Neuronal stem cell (in vitro differentiated cells): ENCODE results near the gene NUDT3.

ENCODE experiments used
- DNase-seq: peaks from one replicate; pipeline ENCODE4 v3.0.0-alpha.2; 2013; ENCODE audit warnings: low spot score
- H2AFZ ChIP-seq: one replicate; pipeline ENCODE4 v1.6.1; 2013; ENCODE audit warnings: mild to moderate bottlenecking, low read length, inconsistent platforms
- H2AK5ac ChIP-seq: 2 replicates; pipeline ENCODE4 v1.6.1; 2013; ENCODE audit warnings: low read depth, mild to moderate bottlenecking, inconsistent platforms, low read length, moderate library complexity, mixed read lengths
- H2BK120ac ChIP-seq: 2 replicates; pipeline ENCODE4 v1.6.1; 2013; ENCODE audit warnings: low read depth, mild to moderate bottlenecking, inconsistent platforms, low read length, moderate library complexity, mixed read lengths
- H2BK12ac ChIP-seq: one replicate; pipeline ENCODE4 v1.6.1; 2013; ENCODE audit warnings: low read length, inconsistent platforms
- H2BK15ac ChIP-seq: 2 replicates; pipeline ENCODE4 v1.6.1; 2013; ENCODE audit warnings: mild to moderate bottlenecking, low read length, inconsistent platforms, mixed read lengths
- H2BK5ac ChIP-seq: one replicate; pipeline ENCODE4 v1.6.1; 2013; ENCODE audit warnings: inconsistent platforms, mild to moderate bottlenecking, low read length, moderate library complexity
- H3K14ac ChIP-seq: one replicate; pipeline ENCODE4 v1.6.1; 2013; ENCODE audit warnings: low read length, inconsistent platforms
- H3K18ac ChIP-seq: 2 replicates; pipeline ENCODE4 v1.6.1; 2013; ENCODE audit warnings: low read length, inconsistent platforms
- H3K23ac ChIP-seq: 2 replicates; pipeline ENCODE4 v1.6.1; 2013; ENCODE audit warnings: low read depth, mild to moderate bottlenecking, mixed read lengths, low read length, inconsistent platforms; ENCODE audit not compliant: poor library complexity
- H3K27ac ChIP-seq: replicated peaks from 3 replicates; pipeline ENCODE4 v1.5.1; 2013; ENCODE audit warnings: low read length, inconsistent platforms
- H3K27me3 ChIP-seq, 3 experiments: 2 replicates each; pipeline ENCODE4 v1.6.1; 2013; ENCODE audit warnings: low read length in 3 of 3, mild to moderate bottlenecking in 2 of 3, inconsistent platforms in 1 of 3, low read depth in 1 of 3, mixed read lengths in 1 of 3, moderate library complexity in 1 of 3; ENCODE audit not compliant: control insufficient read depth in 3 of 3, insufficient read depth in 3 of 3
- H3K36me3 ChIP-seq, 2 donors: replicated peaks in 1 of 2; 2 replicates each; pipeline ENCODE4 v1.6.1; 2013; ENCODE audit warnings: low read length in 2 of 2; ENCODE audit not compliant: control insufficient read depth in 2 of 2, insufficient read depth in 2 of 2
- H3K4ac ChIP-seq: 2 replicates; pipeline ENCODE4 v1.6.1; 2013; ENCODE audit warnings: inconsistent platforms, mild to moderate bottlenecking, low read length, moderate library complexity
- H3K4me1 ChIP-seq, 2 donors: 1 replicate in 1 of 2; 2 replicates in 1 of 2; pipeline ENCODE4 v1.6.1; 2013; ENCODE audit warnings: low read length in 2 of 2, low read depth in 1 of 2; ENCODE audit not compliant: control insufficient read depth in 2 of 2, insufficient read depth in 1 of 2
- H3K4me2 ChIP-seq: one replicate; pipeline ENCODE4 v1.6.1; 2013; ENCODE audit warnings: mild to moderate bottlenecking, low read length, inconsistent platforms; ENCODE audit not compliant: insufficient read depth, poor library complexity, severe bottlenecking
- H3K4me3 ChIP-seq, 2 donors: 2 replicates each; pipeline ENCODE4 v1.5.1; 2013; ENCODE audit warnings: low read length in 2 of 2, mild to moderate bottlenecking in 2 of 2, inconsistent platforms in 1 of 2, moderate library complexity in 1 of 2
- H3K79me1 ChIP-seq: one replicate; pipeline ENCODE4 v1.6.1; 2013; ENCODE audit warnings: low read depth, mild to moderate bottlenecking, inconsistent platforms, low read length, moderate library complexity
- H3K9ac ChIP-seq: one replicate; pipeline ENCODE4 v1.6.1; 2013; ENCODE audit warnings: mild to moderate bottlenecking, low read depth, low read length, inconsistent platforms; ENCODE audit not compliant: poor library complexity
- H3K9me3 ChIP-seq, 2 donors: replicated peaks in 1 of 2; 2 replicates each; pipeline versions ENCODE3 to v1.6.1; 2013; ENCODE audit warnings: low read length in 2 of 2, mild to moderate bottlenecking in 2 of 2, inconsistent platforms in 1 of 2, low read depth in 1 of 2, mixed read lengths in 1 of 2, moderate library complexity in 1 of 2; ENCODE audit not compliant: control insufficient read depth in 2 of 2, insufficient read depth in 1 of 2
- H4K8ac ChIP-seq: one replicate; pipeline ENCODE4 v1.6.1; 2013; ENCODE audit warnings: low read depth, mild to moderate bottlenecking, inconsistent platforms, low read length, moderate library complexity
- H4K91ac ChIP-seq: one replicate; pipeline ENCODE4 v1.6.1; 2013; ENCODE audit warnings: low read length, low read depth, mild to moderate bottlenecking, inconsistent platforms; ENCODE audit not compliant: poor library complexity
- WGBS, 2 donors: extraction: QIAGEN DNeasy Blood & Tissue Kit; methylation state at CpG; one replicate each; pipeline ENCODE4 v1.1.7; 2013; ENCODE audit warnings: missing lambda C conversion rate in 2 of 2, mixed read lengths in 1 of 2; ENCODE audit not compliant: insufficient read length in 2 of 2, insufficient replicate concordance in 1 of 2; ENCODE audit errors: extremely low coverage in 2 of 2; 5-methylcytosine and 5-hydroxymethylcytosine counted together

NUDT3 gene

DNA sequence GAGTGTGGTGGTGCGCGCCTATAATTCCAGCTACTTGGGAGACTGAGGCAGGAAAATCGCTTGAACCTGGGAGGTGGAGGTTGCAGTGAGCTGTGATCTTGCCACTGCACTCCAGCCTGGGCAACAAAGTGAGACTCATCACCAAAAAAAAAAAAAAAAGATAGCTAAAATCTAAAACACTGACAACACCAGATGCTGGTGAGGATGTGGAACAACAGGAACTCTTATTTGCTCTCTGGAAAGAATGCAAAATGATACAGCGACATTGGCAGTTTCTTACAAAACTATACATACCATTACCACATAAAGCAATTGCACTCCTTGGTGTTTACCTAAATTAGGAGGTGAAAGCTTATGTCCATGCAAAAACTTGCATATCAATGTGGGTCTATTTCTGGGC is 80.2 kb downstream of the NUDT3 start:
- H3K23ac ChIP-seq: no peak overlapping the region
- H3K4me3 ChIP-seq: no peak overlapping the region
- H3K9me3 ChIP-seq: no peaks in the 10 kb centered on the region
- H3K4me2 ChIP-seq: no peak overlapping the region
- no peak overlapping the region for H2AK5ac ChIP-seq
- DNase-seq: no peak
- H2BK12ac ChIP-seq: no peak overlapping the region
- H3K18ac ChIP-seq: no peak overlapping the region
- H3K4me1 ChIP-seq: no peaks in the 10 kb centered on the region
- no peak overlapping the region for H2AFZ ChIP-seq
- H2BK5ac ChIP-seq: no peak overlapping the region
- H3K36me3 ChIP-seq: peaks cover 0 to 8% of the 10 kb centered on the region in 2 donors
- no peak overlapping the region for H3K4ac ChIP-seq
- H3K14ac ChIP-seq: no peak overlapping the region
- H4K91ac ChIP-seq: no peak overlapping the region
- no peak overlapping the region for H4K8ac ChIP-seq
- H2BK15ac ChIP-seq: no peak overlapping the region
- H3K9ac ChIP-seq: no peak overlapping the region
- no CpG with 5 or more reads among the region's 4 CpGs for WGBS, 2 donors
- no peak overlapping the region for H2BK120ac ChIP-seq
- H3K79me1 ChIP-seq: no peaks in the 10 kb centered on the region
- no peaks in the 10 kb centered on the region for H3K27me3 ChIP-seq
- no peak overlapping the region for H3K27ac ChIP-seq

DNA sequence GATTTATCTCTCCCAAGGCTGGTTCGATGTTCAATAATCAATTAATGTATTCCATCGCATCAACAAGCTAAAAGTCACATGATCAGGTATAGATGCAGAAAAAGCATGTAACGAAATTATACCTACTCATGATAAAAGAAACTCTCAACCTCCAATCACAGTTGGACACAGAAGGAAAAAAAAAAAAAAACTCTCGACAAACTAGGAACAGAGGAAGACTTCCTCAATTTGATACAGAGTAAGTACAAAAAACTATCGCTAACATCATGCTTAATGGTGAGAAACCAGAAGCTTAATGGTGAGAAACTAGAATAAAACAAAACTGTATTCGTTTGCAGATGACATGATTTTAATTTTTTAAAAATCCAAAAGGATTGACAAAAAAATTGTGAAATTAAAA is 81.7 kb downstream of the NUDT3 start:
- H2BK5ac ChIP-seq: no peak overlapping the region
- no CpG with 5 or more reads among the region's 6 CpGs for WGBS, 2 donors
- H2BK15ac ChIP-seq: no peak overlapping the region

DNA sequence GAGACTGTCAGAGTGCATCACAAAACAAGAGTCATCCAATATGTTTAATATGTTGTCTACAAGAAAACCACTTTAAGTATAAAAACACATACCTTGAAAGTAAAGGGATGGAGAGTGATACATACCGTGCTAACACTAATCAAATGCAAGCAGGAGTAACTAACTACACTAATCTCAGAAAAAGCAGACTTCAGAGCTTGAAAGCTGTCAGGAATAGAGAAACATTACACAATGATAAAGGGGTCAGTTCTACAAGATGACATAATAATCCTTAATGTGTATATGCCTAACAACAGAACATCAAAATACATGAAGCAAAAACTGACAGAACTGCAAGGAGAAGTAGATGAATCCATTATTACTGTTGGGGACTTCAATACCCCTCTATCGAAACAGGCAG is 84.0 kb downstream of the NUDT3 start:
- no peak overlapping the region for H2BK120ac ChIP-seq
- H3K9ac ChIP-seq: no peak overlapping the region
- H3K23ac ChIP-seq: no peak overlapping the region
- no peaks in the 10 kb centered on the region for H3K4me1 ChIP-seq
- H2AFZ ChIP-seq: no peak overlapping the region
- no peak overlapping the region for H3K27ac ChIP-seq
- H2AK5ac ChIP-seq: no peak overlapping the region
- no peak overlapping the region for H3K14ac ChIP-seq
- H3K4me2 ChIP-seq: no peak overlapping the region
- no peaks in the 10 kb centered on the region for H3K27me3 ChIP-seq
- no peak overlapping the region for H3K4me3 ChIP-seq
- H3K4ac ChIP-seq: no peak overlapping the region
- WGBS, 2 donors: no CpG with 5 or more reads among the region's 2 CpGs
- no peak for DNase-seq
- H3K79me1 ChIP-seq: no peaks in the 10 kb centered on the region
- no peak overlapping the region for H4K91ac ChIP-seq
- H4K8ac ChIP-seq: no peak overlapping the region
- no peak overlapping the region for H3K18ac ChIP-seq
- H2BK12ac ChIP-seq: no peak overlapping the region
- no peak overlapping the region for H2BK15ac ChIP-seq
- H2BK5ac ChIP-seq: no peak overlapping the region
- no peaks in the 10 kb centered on the region for H3K9me3 ChIP-seq
- peaks cover 0 to 11% of the 10 kb centered on the region in 2 donors for H3K36me3 ChIP-seq

More for the DNA sequence above, 81.7 kb downstream of the NUDT3 start:
- DNase-seq: no peak
- H3K36me3 ChIP-seq: peaks cover 0 to 11% of the 10 kb centered on the region in 2 donors
- H4K8ac ChIP-seq: no peak overlapping the region
- H3K18ac ChIP-seq: no peak overlapping the region
- H3K9ac ChIP-seq: no peak overlapping the region
- H3K27me3 ChIP-seq: no peaks in the 10 kb centered on the region
- H4K91ac ChIP-seq: no peak overlapping the region
- H2AFZ ChIP-seq: no peak overlapping the region
- no peak overlapping the region for H3K4ac ChIP-seq
- H3K23ac ChIP-seq: no peak overlapping the region
- H3K4me1 ChIP-seq: no peaks in the 10 kb centered on the region
- H2AK5ac ChIP-seq: no peak overlapping the region
- H2BK12ac ChIP-seq: no peak overlapping the region
- H2BK120ac ChIP-seq: no peak overlapping the region
- H3K79me1 ChIP-seq: no peaks in the 10 kb centered on the region
- no peak overlapping the region for H3K4me2 ChIP-seq
- no peaks in the 10 kb centered on the region for H3K9me3 ChIP-seq
- no peak overlapping the region for H3K4me3 ChIP-seq
- H3K14ac ChIP-seq: no peak overlapping the region
- H3K27ac ChIP-seq: no peak overlapping the region

DNA sequence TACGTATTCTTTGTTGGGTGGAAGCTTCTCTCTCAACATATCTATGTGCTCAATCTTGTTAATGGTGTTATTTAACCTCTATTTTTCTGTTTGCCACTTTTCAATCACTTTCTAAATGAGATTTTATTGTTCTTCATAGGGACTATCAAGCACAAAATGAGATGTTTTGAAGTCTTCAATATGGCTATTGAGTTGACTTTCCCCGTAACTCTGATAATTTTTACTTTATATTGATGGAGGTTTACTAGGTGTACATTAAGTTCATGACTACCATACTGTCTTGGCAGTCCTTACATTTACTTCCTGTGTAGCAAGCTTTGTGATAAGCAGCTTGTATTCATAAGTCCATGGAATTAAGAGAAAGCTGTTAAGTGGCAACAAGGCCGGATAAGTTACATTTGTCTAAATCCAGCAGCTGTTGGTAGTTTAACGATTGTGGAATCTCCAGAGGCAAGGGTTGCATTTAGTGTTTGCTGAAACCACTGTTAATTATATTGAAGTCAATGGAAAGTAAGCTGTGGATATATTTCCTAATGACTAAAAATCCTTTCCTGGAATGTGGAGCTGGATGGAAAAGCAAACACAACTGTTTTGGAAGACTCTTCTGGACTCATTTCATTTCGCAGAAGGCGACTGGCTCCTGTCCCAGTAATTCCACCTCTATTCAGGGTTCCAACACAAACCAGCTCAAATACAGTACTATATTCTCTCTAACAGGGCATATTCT is 86.3 kb downstream of the NUDT3 start:
- Histone ChIP-seq H3K14ac (no peak overlapping the region), H3K23ac (no peak overlapping the region), H2BK5ac (no peak overlapping the region), H2BK15ac (no peak overlapping the region), H3K4me3 (no peak overlapping the region), H3K18ac (no peak overlapping the region), H2BK120ac (no peak overlapping the region), H3K27me3 (no peaks in the 10 kb centered on the region), H2AFZ (no peak overlapping the region), H2BK12ac (no peak overlapping the region), H3K4ac (no peak overlapping the region), H4K8ac (no peak overlapping the region), H3K9me3 (no peaks in the 10 kb centered on the region), H3K9ac (no peak overlapping the region), H3K4me2 (no peak overlapping the region), H3K36me3 (peaks cover 0 to 7% of the 10 kb centered on the region in 2 donors), H3K79me1 (no peaks in the 10 kb centered on the region), H2AK5ac (no peak overlapping the region), H3K27ac (no peak overlapping the region), H3K4me1 (no peaks in the 10 kb centered on the region), H4K91ac (no peak overlapping the region)
- no CpG with 5 or more reads among the region's 6 CpGs for WGBS, 2 donors
- no peak for DNase-seq
